ENCODE data around the gene IFNAR2. TPM values are rescaled to one million over a fixed set of nuclear protein-coding genes. Genes with fewer than 3 reads are reported as not detected.

Gene IFNAR2
- polyA plus RNA-seq, 1 donor from 2014 or later = 10.3 TPM

GRCh38 chr21:33201956-33202355 is 27.8 kb upstream of the IFNAR2 start:
- H3K4me3 ChIP-seq (ENCODE audit: low read length) = no peak overlapping the region
- TF ChIP-seq EZH2 (IDR thresholded peaks at IDR 0.05; ENCODE audit: borderline replicate concordance, insufficient read depth, low read length, poor library complexity, severe bottlenecking) = no peak
- no peak for TF ChIP-seq RAD21 (conservative IDR thresholded peaks at IDR 0.05)
- TF ChIP-seq POLR2AphosphoS5 (IDR thresholded peaks at IDR 0.05) = no peak
- no peak for TF ChIP-seq EP300 (conservative IDR thresholded peaks at IDR 0.05; ENCODE audit: poor library complexity, severe bottlenecking)
- TF ChIP-seq MXI1 (conservative IDR thresholded peaks at IDR 0.05; ENCODE audit: poor library complexity, severe bottlenecking) = no peak
- no peak for TF ChIP-seq CTCF (IDR thresholded peaks at IDR 0.05; ENCODE audit: poor library complexity, severe bottlenecking)
- TF ChIP-seq REST (IDR thresholded peaks at IDR 0.05; ENCODE audit: borderline replicate concordance) = no peak
- TF ChIP-seq TAF1 (IDR thresholded peaks at IDR 0.05; ENCODE audit: low read depth) = no peak
- no peak for TF ChIP-seq SMC3 (conservative IDR thresholded peaks at IDR 0.05; ENCODE audit: poor library complexity)
- H3K9me2 ChIP-seq (ENCODE audit: insufficient read depth, low read length) = no peaks in the 10 kb centered on the region
- no peaks in the 10 kb centered on the region for H3K36me3 ChIP-seq (ENCODE audit: insufficient read depth, low read length)
- no peak overlapping the region for H2AFZ ChIP-seq (ENCODE audit: low read depth, low read length)
- no peak overlapping the region for H3K4me2 ChIP-seq (ENCODE audit: low read length)
- H4K20me1 ChIP-seq (ENCODE audit: insufficient read depth) = no peaks in the 10 kb centered on the region
- H3K27me3 ChIP-seq (ENCODE audit: insufficient read depth, low read depth, low read length) = no peaks in the 10 kb centered on the region
- no peak overlapping the region for H3K9ac ChIP-seq (ENCODE audit: low read length)
- H3F3A ChIP-seq (ENCODE audit: insufficient read depth, low read length, poor library complexity, severe bottlenecking) = no peaks in the 10 kb centered on the region
- H3K9me3 ChIP-seq (ENCODE audit: low read length) = no peaks in the 10 kb centered on the region
- H3K79me2 ChIP-seq (replicated peaks; ENCODE audit: insufficient read depth, low read length) = no peaks in the 10 kb centered on the region
- no peak overlapping the region for H3K27ac ChIP-seq (ENCODE audit: low read length)

- Histone ChIP-seq H3K9me3 (ENCODE audit: low read length) (no peaks in the 10 kb centered on the region), H3K9me2 (ENCODE audit: insufficient read depth, low read length) (no peaks in the 10 kb centered on the region), H3K4me2 (ENCODE audit: low read length) (no peak overlapping the region), H3K79me2 (replicated peaks; ENCODE audit: insufficient read depth, low read length) (no peaks in the 10 kb centered on the region), H3K27ac (ENCODE audit: low read length) (no peak overlapping the region), H3K4me3 (ENCODE audit: low read length) (no peak overlapping the region), H3K36me3 (ENCODE audit: insufficient read depth, low read length) (no peaks in the 10 kb centered on the region), H3K9ac (ENCODE audit: low read length) (no peak overlapping the region), H3F3A (ENCODE audit: insufficient read depth, low read length, poor library complexity, severe bottlenecking) (no peaks in the 10 kb centered on the region), H2AFZ (ENCODE audit: low read depth, low read length) (no peak overlapping the region), H3K27me3 (ENCODE audit: insufficient read depth, low read depth, low read length) (no peaks in the 10 kb centered on the region), H4K20me1 (ENCODE audit: insufficient read depth) (no peaks in the 10 kb centered on the region)
- no peak for TF ChIP-seq EZH2 (IDR thresholded peaks at IDR 0.05; ENCODE audit: borderline replicate concordance, insufficient read depth, low read length, poor library complexity, severe bottlenecking)
- no peak for TF ChIP-seq POLR2AphosphoS5 (IDR thresholded peaks at IDR 0.05)
- TF ChIP-seq REST (IDR thresholded peaks at IDR 0.05; ENCODE audit: borderline replicate concordance) = no peak
- no peak for TF ChIP-seq TAF1 (IDR thresholded peaks at IDR 0.05; ENCODE audit: low read depth)
- no peak for TF ChIP-seq MXI1 (conservative IDR thresholded peaks at IDR 0.05; ENCODE audit: poor library complexity, severe bottlenecking)
- TF ChIP-seq CTCF (IDR thresholded peaks at IDR 0.05; ENCODE audit: poor library complexity, severe bottlenecking) = no peak
- TF ChIP-seq SMC3 (conservative IDR thresholded peaks at IDR 0.05; ENCODE audit: poor library complexity) = no peak
- TF ChIP-seq RAD21 (conservative IDR thresholded peaks at IDR 0.05) = no peak
- TF ChIP-seq EP300 (conservative IDR thresholded peaks at IDR 0.05; ENCODE audit: poor library complexity, severe bottlenecking) = no peak
These were observed 27.0 kb upstream of the IFNAR2 start for GRCh38 chr21:33202464-33203363.

Measured in neural cell (in vitro differentiated cells).